Epithelial cell of esophagus (primary cell): ENCODE data around the gene CDC26.

Source experiments
- DNase-seq: peaks from one replicate; pipeline ENCODE4 v3.0.0; 2010; ENCODE audit warnings: low read depth
- H3K4me3 ChIP-seq: 2 replicates; pipeline ENCODE4 v1.5.1; 2011; ENCODE audit warnings: mild to moderate bottlenecking, low read length, control low read depth
- TF ChIP-seq, protein P1 (sequence below): IDR thresholded peaks from 2 replicates; pipeline ENCODE4 v1.5.1; 2011; ENCODE audit warnings: low read depth, mild to moderate bottlenecking, low read length, control low read depth, inconsistent platforms; ENCODE audit not compliant: insufficient read depth; ENCODE audit errors: missing control alignments

Gene CDC26

DNA sequence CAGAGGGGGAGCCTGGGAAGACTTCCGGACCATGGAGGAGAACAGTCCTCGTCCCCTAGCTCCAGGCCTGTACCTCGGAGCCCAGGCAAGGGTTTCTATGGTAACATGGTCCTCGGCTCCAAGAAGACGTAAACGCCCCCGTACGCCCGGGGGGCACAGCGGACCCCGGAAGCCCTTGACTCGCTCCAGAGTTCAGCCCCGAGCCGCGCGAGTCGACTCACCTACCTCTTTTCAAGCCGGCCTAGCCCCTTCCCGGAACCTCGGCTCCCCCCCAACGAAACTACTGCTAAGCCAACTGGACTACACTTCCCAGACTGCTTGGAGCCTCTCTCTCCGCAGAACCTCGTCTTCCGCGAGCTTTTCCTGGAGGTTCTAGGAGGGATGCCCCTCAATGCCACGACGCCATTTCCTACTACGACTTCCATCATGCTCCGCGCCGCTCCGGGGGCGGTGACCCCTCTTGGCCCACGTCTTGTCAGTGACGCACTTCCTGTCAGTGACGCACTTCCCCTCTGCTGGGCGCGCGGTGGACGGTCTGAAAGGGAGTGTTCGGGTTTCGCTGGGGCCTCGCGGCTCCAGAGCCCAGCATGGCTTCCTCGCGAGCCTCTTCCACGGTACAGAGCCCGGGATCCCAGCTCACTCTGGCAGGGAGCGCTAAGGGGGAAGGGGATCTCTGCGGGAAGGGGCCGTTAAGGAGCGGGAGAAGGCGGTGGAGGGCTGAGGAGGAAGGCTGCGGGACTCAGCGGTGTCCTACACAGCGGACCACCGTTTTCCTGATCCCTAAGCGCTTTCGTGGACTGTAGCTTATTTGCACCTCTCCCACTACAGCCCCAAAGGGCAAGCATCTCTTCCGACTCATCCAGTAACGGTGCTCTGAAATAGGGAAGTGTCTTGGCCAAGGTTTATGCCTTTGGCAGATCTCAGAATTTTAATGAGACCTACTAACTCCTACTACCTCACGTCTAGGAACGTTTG is at the start of gene CDC26, which contains the start of gene PRPF4:
Gene CDC26, minus strand, starts transcription at position 416 of the 975 bp plus-strand sequence. CDS start 3,065 bp downstream, outside the sequence.
Gene PRPF4, plus strand, starts transcription at position 502 of the 975 bp plus-strand sequence. Its CDS starts 86 bp downstream, at position 588.
- TF ChIP-seq, protein P1, sequence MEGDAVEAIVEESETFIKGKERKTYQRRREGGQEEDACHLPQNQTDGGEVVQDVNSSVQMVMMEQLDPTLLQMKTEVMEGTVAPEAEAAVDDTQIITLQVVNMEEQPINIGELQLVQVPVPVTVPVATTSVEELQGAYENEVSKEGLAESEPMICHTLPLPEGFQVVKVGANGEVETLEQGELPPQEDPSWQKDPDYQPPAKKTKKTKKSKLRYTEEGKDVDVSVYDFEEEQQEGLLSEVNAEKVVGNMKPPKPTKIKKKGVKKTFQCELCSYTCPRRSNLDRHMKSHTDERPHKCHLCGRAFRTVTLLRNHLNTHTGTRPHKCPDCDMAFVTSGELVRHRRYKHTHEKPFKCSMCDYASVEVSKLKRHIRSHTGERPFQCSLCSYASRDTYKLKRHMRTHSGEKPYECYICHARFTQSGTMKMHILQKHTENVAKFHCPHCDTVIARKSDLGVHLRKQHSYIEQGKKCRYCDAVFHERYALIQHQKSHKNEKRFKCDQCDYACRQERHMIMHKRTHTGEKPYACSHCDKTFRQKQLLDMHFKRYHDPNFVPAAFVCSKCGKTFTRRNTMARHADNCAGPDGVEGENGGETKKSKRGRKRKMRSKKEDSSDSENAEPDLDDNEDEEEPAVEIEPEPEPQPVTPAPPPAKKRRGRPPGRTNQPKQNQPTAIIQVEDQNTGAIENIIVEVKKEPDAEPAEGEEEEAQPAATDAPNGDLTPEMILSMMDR: peak; percentile 1
- peak; percentile 99 for DNase-seq
- H3K4me3 ChIP-seq: peak within 1 kb of the TSS; percentile 97

GRCh38 chr9:113322671-113323070 is 47.3 kb upstream of the CDC26 start:
- TF ChIP-seq, protein P1: no peak
- DNase-seq: no peak
- no peak overlapping the region for H3K4me3 ChIP-seq

DNA sequence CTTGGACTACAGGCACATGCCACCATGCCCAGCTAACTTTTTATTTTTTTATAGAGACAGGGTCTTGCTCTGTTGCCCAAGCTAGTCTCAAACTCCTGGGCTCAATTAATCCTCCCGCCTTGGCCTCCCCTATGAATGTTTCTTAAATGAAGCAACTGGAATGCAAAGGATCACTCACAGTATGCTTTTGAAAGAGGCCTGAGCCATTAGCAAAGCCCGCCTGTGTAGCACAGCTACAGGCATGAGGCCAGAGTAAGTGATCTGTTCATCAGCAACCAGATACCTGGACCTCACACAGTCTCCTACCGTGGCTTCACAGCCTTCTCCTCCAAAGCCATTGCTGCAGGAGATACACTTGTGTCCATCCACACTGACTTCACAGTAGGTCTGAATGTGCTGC is 44.7 kb upstream of the CDC26 start:
- DNase-seq: no peak

GRCh38 chr9:113319054-113319453 is 43.7 kb upstream of the CDC26 start:
- TF ChIP-seq, protein P1: no peak
- no peak overlapping the region for H3K4me3 ChIP-seq
- no peak for DNase-seq

More for the DNA sequence above, 44.7 kb upstream of the CDC26 start:
- TF ChIP-seq, protein P1: no peak
- no peak overlapping the region for H3K4me3 ChIP-seq

DNA sequence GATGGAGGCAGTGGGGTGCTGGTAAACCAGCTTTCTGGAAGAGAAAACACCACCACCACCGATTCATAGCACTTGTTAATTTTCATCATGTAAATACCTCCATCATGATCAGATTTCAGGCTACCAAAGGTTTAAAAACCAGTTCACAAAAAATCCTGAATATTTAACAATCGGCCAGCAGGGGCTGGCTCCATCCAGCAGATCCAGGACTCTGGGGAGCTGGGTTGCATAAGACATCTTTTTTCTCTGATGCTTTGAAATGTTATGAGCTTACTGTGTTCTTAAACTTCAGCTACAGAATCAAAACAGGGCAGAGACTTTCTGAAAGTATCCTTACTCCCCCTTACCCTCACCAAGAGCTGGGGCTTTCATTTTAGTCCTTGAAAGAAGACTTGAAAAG is 42.4 kb upstream of the CDC26 start:
- no peak for DNase-seq
- TF ChIP-seq, protein P1: no peak
- no peak overlapping the region for H3K4me3 ChIP-seq

GRCh38 chr9:113316030-113316429 is 40.7 kb upstream of the CDC26 start:
- DNase-seq: no peak
- no peak overlapping the region for H3K4me3 ChIP-seq
- TF ChIP-seq, protein P1: no peak
